GM19467 (cell line): ENCODE data around the gene SOCS1.
"Not testable (repeated sequence)": the region's sequence is repeated elsewhere in the genome, so short reads cannot be mapped to it uniquely, and the experiment has no call there.

ENCODE experiments used
- ATAC-seq: cut with Tn5 transposase; IDR thresholded peaks from one replicate; pipeline ENCODE4 v1.9.1; 2021; ENCODE audit warnings: mild to moderate bottlenecking, moderate library complexity; ENCODE audit not compliant: unreplicated experiment

The SOCS1 gene

GRCh38 chr16:11255737-11256660, at the start of gene SOCS1:
SOCS1 (minus strand) TSS chr16:11256204; CDS start chr16:11255478, 726 bp downstream.
- peak; percentile 47 for ATAC-seq

- ATAC-seq, result no peak
These were observed 47.6 kb upstream of the SOCS1 start for GRCh38 chr16:11303405-11304138.

GRCh38 chr16:11302977-11303376, 47.0 kb upstream of the SOCS1 start:
- no peak for ATAC-seq

- no peak for ATAC-seq
These were observed 45.9 kb upstream of the SOCS1 start for GRCh38 chr16:11301645-11302501.

GRCh38 chr16:11300560-11300892, 44.5 kb upstream of the SOCS1 start:
- no peak for ATAC-seq

GRCh38 chr16:11299865-11300559, 44.0 kb upstream of the SOCS1 start:
- no peak for ATAC-seq

- not testable (repeated sequence) for ATAC-seq
These were observed 43.0 kb upstream of the SOCS1 start for GRCh38 chr16:11298950-11299547.

- ATAC-seq, result no peak
These were observed 42.3 kb upstream of the SOCS1 start for GRCh38 chr16:11298143-11298900.

- peak; percentile 81 for ATAC-seq
These were observed 41.6 kb upstream of the SOCS1 start for GRCh38 chr16:11297492-11298142.

- ATAC-seq, result peak; percentile 20
These were observed 40.9 kb upstream of the SOCS1 start for GRCh38 chr16:11296706-11297491.

- no peak for ATAC-seq
These were observed 40.3 kb upstream of the SOCS1 start for GRCh38 chr16:11296351-11296705.

GRCh38 chr16:11295672-11296071, 39.7 kb upstream of the SOCS1 start:
- ATAC-seq, result no peak

- ATAC-seq, result no peak
These were observed 36.2 kb upstream of the SOCS1 start for GRCh38 chr16:11292076-11292748.

- ATAC-seq, result no peak
These were observed 35.2 kb upstream of the SOCS1 start for GRCh38 chr16:11291091-11291703.

- no peak for ATAC-seq
These were observed 34.3 kb upstream of the SOCS1 start for GRCh38 chr16:11290102-11290893.

- not testable (repeated sequence) for ATAC-seq
These were observed 33.7 kb upstream of the SOCS1 start for GRCh38 chr16:11289696-11290095.
